Fibroblast of the aortic adventitia (primary cell): Measurements from ENCODE around the gene SEC14L5. TPM values are rescaled to one million over a fixed set of nuclear protein-coding genes. Genes with fewer than 3 reads are reported as not detected.
A peak's percentile ranks its signal among the peaks of the same experiment; 100 is the strongest.
"Not testable (repeated sequence)": the region's sequence is repeated elsewhere in the genome, so short reads cannot be mapped to it uniquely, and the experiment has no call there.

Source experiments
- DNase-seq: peaks from one replicate; pipeline ENCODE4 v3.0.0-alpha.2; 2010; ENCODE audit warnings: low read depth
- H3K4me3 ChIP-seq: 2 replicates; pipeline ENCODE4 v1.5.1; 2011; ENCODE audit warnings: low read depth, mild to moderate bottlenecking, control low read depth, low read length, moderate library complexity
- CTCF ChIP-seq: IDR thresholded peaks from 2 replicates; pipeline ENCODE4 v1.5.1; 2011; ENCODE audit warnings: mild to moderate bottlenecking, low read length, control low read depth, inconsistent platforms; ENCODE audit not compliant: insufficient read depth
- total RNA-seq: library from RNA; depleted of rRNA; stranded (reverse); fragments of >200 nt; gene quantifications from 2 replicates; pipeline ENCODE4 v1.2.3, GENCODE V29; 2012; ENCODE audit warnings: low replicate concordance

SEC14L5 gene
- total RNA-seq, 1 donor: 1.2 TPM

GRCh38 chr16:4949986-4950385, 8.1 kb upstream of the SEC14L5 start:
- DNase-seq: no peak
- no peak overlapping the region for H3K4me3 ChIP-seq
- TF ChIP-seq CTCF: no peak

GRCh38 chr16:4951583-4951982, 6.5 kb upstream of the SEC14L5 start:
- H3K4me3 ChIP-seq, DNase-seq: not testable (repeated sequence)

GRCh38 chr16:4954714-4955113, 3.4 kb upstream of the SEC14L5 start:
- DNase-seq: no peak
- no peak overlapping the region for H3K4me3 ChIP-seq
- TF ChIP-seq CTCF: no peak

- no peak for DNase-seq
- H3K4me3 ChIP-seq: peak overlapping the region; percentile 70
- TF ChIP-seq CTCF: no peak
These were observed 760 bp upstream of the SEC14L5 start for GRCh38 chr16:4957420-4957719.

- peak overlapping the region; percentile 60 for H3K4me3 ChIP-seq
- DNase-seq: no peak
- TF ChIP-seq CTCF: no peak
These were observed 644 bp downstream of the SEC14L5 start for GRCh38 chr16:4958510-4959438.

- H3K4me3 ChIP-seq: no peak overlapping the region
- no peak for DNase-seq
These were observed 2.4 kb downstream of the SEC14L5 start for GRCh38 chr16:4960579-4960978.

GRCh38 chr16:4962716-4963115, 4.6 kb downstream of the SEC14L5 start:
- H3K4me3 ChIP-seq: no peak overlapping the region
- no peak for DNase-seq
- no peak for TF ChIP-seq CTCF

More at GRCh38 chr16:4960579-4960978, 2.4 kb downstream of the SEC14L5 start:
- no peak for TF ChIP-seq CTCF

- H3K4me3 ChIP-seq, DNase-seq: not testable (repeated sequence)
These were observed 5.4 kb downstream of the SEC14L5 start for GRCh38 chr16:4963527-4963926.
